HEK293 (cell line): ENCODE measurements around the gene APOC3.

Source experiments
- CTCF ChIA-PET: fragments of 350-600 bp; formaldehyde crosslinking; extraction: SDS; loops from one replicate; lab custom pipeline; 2021; ENCODE audit warnings: antibody characterized with exemption; lab: Yijun Ruan, JAX
- POLR2A ChIA-PET: fragments of 300-600 bp; formaldehyde crosslinking; extraction: SDS; loops from one replicate; lab custom pipeline; 2020; ENCODE audit warnings: antibody characterized with exemption, inconsistent platforms; lab: Yijun Ruan, JAX
- H3K27ac ChIP-seq: fragments of 200-500 bp; sonication (Bioruptor generic); 2 replicates; pipeline ENCODE4 v1.5.1; 2014; ENCODE audit warnings: low read depth, low read length, control low read depth, inconsistent platforms; ENCODE audit errors: extremely low read depth
- H3K36me3 ChIP-seq, 2 experiments: fragments of 200-500 bp in 1 of 2; sonication (Bioruptor generic) in 1 of 2; 1 replicate in 1 of 2; 2 replicates in 1 of 2; pipeline ENCODE4 v1.5.1; 2014 to 2017; ENCODE audit warnings: inconsistent platforms in 2 of 2, low read length in 2 of 2; ENCODE audit not compliant: control insufficient read depth in 2 of 2, insufficient read depth in 1 of 2
- H3K4me1 ChIP-seq: fragments of 200-500 bp; sonication (Bioruptor generic); 2 replicates; pipeline ENCODE4 v1.5.1; 2014; ENCODE audit warnings: mild to moderate bottlenecking, low read length, inconsistent platforms; ENCODE audit not compliant: control insufficient read depth, insufficient read depth
- H3K4me3 ChIP-seq: 2 replicates; pipeline ENCODE4 v1.5.1; 2011; ENCODE audit warnings: low read depth, mild to moderate bottlenecking, control low read depth, low read length, moderate library complexity
- H3K9me3 ChIP-seq: fragments of 200-500 bp; sonication (Bioruptor generic); 2 replicates; pipeline ENCODE4 v1.5.1; 2014; ENCODE audit warnings: low read depth, low read length, inconsistent platforms; ENCODE audit not compliant: control insufficient read depth, insufficient read depth
- PRDM1 ChIP-seq: fragments of 450-650 bp; formaldehyde crosslinking; IDR thresholded peaks from 2 replicates; pipeline ENCODE4; 2016; ENCODE audit warnings: missing biosample characterization, missing genetic modification characterization
- SP3 ChIP-seq: fragments of 450-650 bp; formaldehyde crosslinking; IDR thresholded peaks from 2 replicates; pipeline ENCODE4 v1.5.1; 2016; ENCODE audit warnings: missing biosample characterization, missing genetic modification characterization
- ZBTB48 ChIP-seq: fragments of 450-650 bp; formaldehyde crosslinking; IDR thresholded peaks from 2 replicates; pipeline ENCODE4 v1.5.1; 2016; ENCODE audit warnings: missing biosample characterization, missing genetic modification characterization
- ZEB2 ChIP-seq: fragments of 450-650 bp; formaldehyde crosslinking; IDR thresholded peaks from 2 replicates; pipeline ENCODE4 v1.5.1; 2016; ENCODE audit warnings: missing biosample characterization, missing genetic modification characterization
- ZFP41 ChIP-seq: fragments of 450-650 bp; formaldehyde crosslinking; IDR thresholded peaks from 2 replicates; pipeline ENCODE4 v1.5.1; 2016; ENCODE audit warnings: missing biosample characterization, missing genetic modification characterization, borderline replicate concordance
- ZIC2 ChIP-seq: fragments of 450-650 bp; formaldehyde crosslinking; IDR thresholded peaks from 2 replicates; pipeline ENCODE4 v1.5.1; 2016; ENCODE audit warnings: missing biosample characterization, missing genetic modification characterization
- ZNF19 ChIP-seq: fragments of 450-650 bp; formaldehyde crosslinking; IDR thresholded peaks from 2 replicates; pipeline ENCODE4; 2016; ENCODE audit warnings: missing biosample characterization, missing genetic modification characterization, low read depth
- ZNF2 ChIP-seq: fragments of 450-650 bp; formaldehyde crosslinking; IDR thresholded peaks from 2 replicates; pipeline ENCODE4 v1.5.1; 2016; ENCODE audit warnings: missing biosample characterization, missing genetic modification characterization
- ZNF239 ChIP-seq: fragments of 450-650 bp; formaldehyde crosslinking; IDR thresholded peaks from 2 replicates; pipeline ENCODE4 v1.5.1; 2016; ENCODE audit warnings: missing biosample characterization, missing genetic modification characterization
- ZNF248 ChIP-seq: fragments of 450-650 bp; formaldehyde crosslinking; IDR thresholded peaks from 2 replicates; pipeline ENCODE4 v1.5.1; 2017; ENCODE audit warnings: missing biosample characterization, missing genetic modification characterization
- ZNF335 ChIP-seq: fragments of 450-650 bp; formaldehyde crosslinking; conservative IDR thresholded peaks from 2 replicates; pipeline ENCODE4 v1.5.1; 2016; ENCODE audit warnings: missing biosample characterization, missing genetic modification characterization
- ZNF404 ChIP-seq: fragments of 450-650 bp; formaldehyde crosslinking; IDR thresholded peaks from 2 replicates; pipeline ENCODE4 v1.5.1; 2017; ENCODE audit warnings: missing biosample characterization, missing genetic modification characterization
- ZNF433 ChIP-seq: fragments of 450-650 bp; formaldehyde crosslinking; IDR thresholded peaks from 2 replicates; pipeline ENCODE4 v1.5.1; 2016; ENCODE audit warnings: missing biosample characterization, missing genetic modification characterization, low read depth
- ZNF473 ChIP-seq: fragments of 450-650 bp; formaldehyde crosslinking; IDR thresholded peaks from 2 replicates; pipeline ENCODE4 v1.5.1; 2017; ENCODE audit warnings: missing biosample characterization, missing genetic modification characterization
- ZNF514 ChIP-seq: fragments of 450-650 bp; formaldehyde crosslinking; IDR thresholded peaks from 2 replicates; pipeline ENCODE4 v1.5.1; 2016; ENCODE audit warnings: missing biosample characterization, missing genetic modification characterization
- ZNF629 ChIP-seq: fragments of 450-650 bp; formaldehyde crosslinking; IDR thresholded peaks from 2 replicates; pipeline ENCODE4 v1.5.1; 2017; ENCODE audit warnings: missing biosample characterization, missing genetic modification characterization
- ZNF701 ChIP-seq: fragments of 450-650 bp; formaldehyde crosslinking; IDR thresholded peaks from 2 replicates; pipeline ENCODE4 v1.5.1; 2016; ENCODE audit warnings: missing biosample characterization, missing genetic modification characterization
- ZNF768 ChIP-seq: fragments of 450-650 bp; formaldehyde crosslinking; IDR thresholded peaks from 2 replicates; pipeline ENCODE4 v1.5.1; 2018; ENCODE audit warnings: missing biosample characterization, mild to moderate bottlenecking, missing genetic modification characterization
- ZNF837 ChIP-seq: fragments of 450-650 bp; formaldehyde crosslinking; IDR thresholded peaks from 2 replicates; pipeline ENCODE4 v1.5.1; 2016; ENCODE audit warnings: missing biosample characterization, missing genetic modification characterization
- ZSCAN16 ChIP-seq: fragments of 450-650 bp; formaldehyde crosslinking; IDR thresholded peaks from 2 replicates; pipeline ENCODE4 v1.5.1; 2016; ENCODE audit warnings: missing biosample characterization, missing genetic modification characterization
- ZSCAN23 ChIP-seq: fragments of 450-650 bp; formaldehyde crosslinking; IDR thresholded peaks from 2 replicates; pipeline ENCODE4 v1.5.1; 2016; ENCODE audit warnings: missing biosample characterization, missing genetic modification characterization
- ZXDB ChIP-seq: fragments of 450-650 bp; formaldehyde crosslinking; IDR thresholded peaks from 2 replicates; pipeline ENCODE4 v1.5.1; 2016; ENCODE audit warnings: missing biosample characterization, missing genetic modification characterization
- TF ChIP-seq, protein P1 (sequence below): fragments of 450-650 bp; formaldehyde crosslinking; IDR thresholded peaks from 2 replicates; pipeline ENCODE4 v1.5.1; 2016; ENCODE audit warnings: missing biosample characterization, missing genetic modification characterization
- TF ChIP-seq, protein P2 (sequence below): fragments of 450-650 bp; formaldehyde crosslinking; IDR thresholded peaks from 2 replicates; pipeline ENCODE4 v1.5.1; 2016; ENCODE audit warnings: missing biosample characterization, missing genetic modification characterization
- TF ChIP-seq, protein P3 (sequence below): fragments of 450-650 bp; formaldehyde crosslinking; IDR thresholded peaks from 2 replicates; pipeline ENCODE4 v1.5.1; 2016; ENCODE audit warnings: missing biosample characterization, missing genetic modification characterization
- TF ChIP-seq, protein P4 (sequence below): fragments of 450-650 bp; formaldehyde crosslinking; IDR thresholded peaks from 2 replicates; pipeline ENCODE4 v1.5.1; 2016; ENCODE audit warnings: missing biosample characterization, missing genetic modification characterization

APOC3 gene

DNA sequence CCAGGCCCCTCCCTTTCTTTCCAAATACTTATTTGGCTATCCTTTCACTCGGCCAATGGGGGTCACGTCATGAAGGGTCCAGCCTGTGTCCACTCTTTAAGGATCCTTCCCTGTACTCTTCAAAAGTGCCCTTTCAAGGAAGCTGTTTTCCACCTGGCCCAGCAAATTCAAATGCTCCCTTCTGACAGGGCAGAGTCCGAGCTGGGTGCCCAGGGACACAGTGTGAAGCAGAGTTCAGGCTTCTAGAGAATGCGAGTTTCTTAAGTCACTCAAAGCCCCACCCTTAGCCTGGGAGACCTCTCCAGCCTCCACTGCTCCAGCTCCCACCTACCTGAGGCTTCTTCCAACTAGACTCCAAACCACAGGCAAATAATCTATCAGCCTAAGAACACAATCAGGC is 13.2 kb downstream of the APOC3 start:
- H3K36me3 ChIP-seq, result peaks cover 0 to 47% of the 10 kb centered on the region in 2 experiments; a peak in 1 of 3 replicates
- CTCF ChIA-PET, result interaction anchor here (1.2 kb wide), 1 partner anchor 52 kb away, joined by 3 read pairs; no protein-coding TSS in a partner anchor
- no peak overlapping the region for H3K4me3 ChIP-seq
- POLR2A ChIA-PET, result interaction anchor here (0.6 kb wide), 1 partner anchor 124 kb away, joined by 4 read pairs; no protein-coding TSS in a partner anchor
- H3K9me3 ChIP-seq, result no peaks in the 10 kb centered on the region
- H3K27ac ChIP-seq, result no peak overlapping the region
- H3K4me1 ChIP-seq, result no peaks in the 10 kb centered on the region
- TF ChIP-seq ZNF629 (tag by site-specific recombination), result no peak
- no peak for TF ChIP-seq ZSCAN23 (tag by site-specific recombination)
- TF ChIP-seq, protein P1, sequence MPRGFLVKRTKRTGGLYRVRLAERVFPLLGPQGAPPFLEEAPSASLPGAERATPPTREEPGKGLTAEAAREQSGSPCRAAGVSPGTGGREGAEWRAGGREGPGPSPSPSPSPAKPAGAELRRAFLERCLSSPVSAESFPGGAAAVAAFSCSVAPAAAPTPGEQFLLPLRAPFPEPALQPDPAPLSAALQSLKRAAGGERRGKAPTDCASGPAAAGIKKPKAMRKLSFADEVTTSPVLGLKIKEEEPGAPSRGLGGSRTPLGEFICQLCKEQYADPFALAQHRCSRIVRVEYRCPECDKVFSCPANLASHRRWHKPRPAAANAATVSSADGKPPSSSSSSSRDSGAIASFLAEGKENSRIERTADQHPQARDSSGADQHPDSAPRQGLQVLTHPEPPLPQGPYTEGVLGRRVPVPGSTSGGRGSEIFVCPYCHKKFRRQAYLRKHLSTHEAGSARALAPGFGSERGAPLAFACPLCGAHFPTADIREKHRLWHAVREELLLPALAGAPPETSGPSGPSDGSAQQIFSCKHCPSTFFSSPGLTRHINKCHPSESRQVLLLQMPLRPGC (tag by site-specific recombination), result no peak
- no peak for TF ChIP-seq ZEB2 (tag by site-specific recombination)
- TF ChIP-seq ZNF701 (tag by site-specific recombination), result no peak
- no peak for TF ChIP-seq SP3 (tag by site-specific recombination)
- TF ChIP-seq, protein P2, sequence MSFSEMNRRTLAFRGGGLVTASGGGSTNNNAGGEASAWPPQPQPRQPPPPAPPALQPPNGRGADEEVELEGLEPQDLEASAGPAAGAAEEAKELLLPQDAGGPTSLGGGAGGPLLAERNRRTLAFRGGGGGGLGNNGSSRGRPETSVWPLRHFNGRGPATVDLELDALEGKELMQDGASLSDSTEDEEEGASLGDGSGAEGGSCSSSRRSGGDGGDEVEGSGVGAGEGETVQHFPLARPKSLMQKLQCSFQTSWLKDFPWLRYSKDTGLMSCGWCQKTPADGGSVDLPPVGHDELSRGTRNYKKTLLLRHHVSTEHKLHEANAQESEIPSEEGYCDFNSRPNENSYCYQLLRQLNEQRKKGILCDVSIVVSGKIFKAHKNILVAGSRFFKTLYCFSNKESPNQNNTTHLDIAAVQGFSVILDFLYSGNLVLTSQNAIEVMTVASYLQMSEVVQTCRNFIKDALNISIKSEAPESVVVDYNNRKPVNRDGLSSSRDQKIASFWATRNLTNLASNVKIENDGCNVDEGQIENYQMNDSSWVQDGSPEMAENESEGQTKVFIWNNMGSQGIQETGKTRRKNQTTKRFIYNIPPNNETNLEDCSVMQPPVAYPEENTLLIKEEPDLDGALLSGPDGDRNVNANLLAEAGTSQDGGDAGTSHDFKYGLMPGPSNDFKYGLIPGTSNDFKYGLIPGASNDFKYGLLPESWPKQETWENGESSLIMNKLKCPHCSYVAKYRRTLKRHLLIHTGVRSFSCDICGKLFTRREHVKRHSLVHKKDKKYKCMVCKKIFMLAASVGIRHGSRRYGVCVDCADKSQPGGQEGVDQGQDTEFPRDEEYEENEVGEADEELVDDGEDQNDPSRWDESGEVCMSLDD (tag by site-specific recombination), result no peak
- TF ChIP-seq ZNF248 (tag by site-specific recombination), result no peak
- TF ChIP-seq ZNF239 (tag by site-specific recombination), result no peak
- TF ChIP-seq ZFP41 (tag by site-specific recombination), result no peak
- TF ChIP-seq ZXDB, result no peak
- TF ChIP-seq ZIC2, result no peak
- no peak for TF ChIP-seq ZNF19
- TF ChIP-seq PRDM1 (tag by site-specific recombination), result no peak

DNA sequence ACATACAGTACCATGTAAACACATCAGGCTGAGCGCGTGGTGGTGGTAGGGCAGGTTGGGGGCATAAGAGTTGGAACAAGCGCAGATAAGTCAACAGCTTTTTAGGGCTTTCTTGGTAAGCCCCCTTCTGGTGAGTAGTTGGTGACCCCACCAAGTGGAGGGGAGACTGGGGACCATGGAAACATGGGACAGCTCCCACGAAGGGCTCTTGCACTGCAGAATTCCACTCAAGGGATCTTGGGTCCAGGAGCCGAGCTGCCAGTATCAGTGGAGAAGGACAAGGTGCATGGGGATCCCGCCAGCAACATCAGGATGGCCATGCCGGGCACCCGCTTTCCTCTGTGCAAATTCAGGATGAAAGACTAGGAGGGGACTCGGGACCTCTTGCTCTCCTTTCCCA is 14.0 kb downstream of the APOC3 start:
- peaks cover 0 to 52% of the 10 kb centered on the region in 2 experiments; a peak in 1 of 3 replicates for H3K36me3 ChIP-seq
- no peak overlapping the region for H3K27ac ChIP-seq
- CTCF ChIA-PET, result no interaction called here
- POLR2A ChIA-PET, result interaction anchor here (0.6 kb wide), 1 partner anchor 123 kb away, joined by 4 read pairs; no protein-coding TSS in a partner anchor
- no peak overlapping the region for H3K4me3 ChIP-seq
- H3K9me3 ChIP-seq, result no peaks in the 10 kb centered on the region
- TF ChIP-seq ZBTB48 (tag by site-specific recombination) (no peak), ZNF768 (tag by site-specific recombination) (no peak), ZNF2 (tag by site-specific recombination) (no peak), ZNF514 (no peak), ZNF404 (tag by site-specific recombination) (no peak), ZNF473 (no peak)
- H3K4me1 ChIP-seq, result no peaks in the 10 kb centered on the region

DNA sequence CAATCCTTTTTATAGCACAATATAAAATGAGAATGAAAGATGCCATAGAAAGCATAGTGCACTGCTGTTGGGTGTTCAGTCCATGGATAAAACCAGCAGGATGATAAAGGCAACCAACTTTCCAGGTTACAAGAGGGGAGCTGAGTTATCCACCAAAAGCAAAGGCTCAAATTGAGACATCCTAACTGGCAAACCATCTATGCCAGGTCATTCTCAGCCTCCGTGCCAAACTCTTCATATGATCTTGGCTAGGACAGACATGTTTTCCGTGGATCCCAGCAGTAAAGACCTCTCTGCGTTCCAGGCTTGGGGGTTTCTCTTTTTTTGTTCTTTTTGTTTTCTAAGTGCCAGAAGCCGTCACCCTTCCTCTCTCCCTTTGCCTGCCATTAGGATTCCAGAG is 15.0 kb downstream of the APOC3 start:
- CTCF ChIA-PET, result interaction anchor here (2.2 kb wide), 1 partner anchor 9 kb away, joined by 6 read pairs; no protein-coding TSS in a partner anchor
- Histone ChIP-seq H3K9me3 (no peaks in the 10 kb centered on the region), H3K36me3 (peaks cover 0 to 63% of the 10 kb centered on the region in 2 experiments; a peak in 1 of 3 replicates), H3K4me1 (no peaks in the 10 kb centered on the region), H3K4me3 (no peak overlapping the region), H3K27ac (no peak overlapping the region)
- POLR2A ChIA-PET, result no interaction called here
- TF ChIP-seq ZNF837 (no peak), ZSCAN16 (no peak), ZNF433 (tag by site-specific recombination) (no peak), ZNF335 (no peak), ZNF19 (no peak)
- TF ChIP-seq, protein P3, sequence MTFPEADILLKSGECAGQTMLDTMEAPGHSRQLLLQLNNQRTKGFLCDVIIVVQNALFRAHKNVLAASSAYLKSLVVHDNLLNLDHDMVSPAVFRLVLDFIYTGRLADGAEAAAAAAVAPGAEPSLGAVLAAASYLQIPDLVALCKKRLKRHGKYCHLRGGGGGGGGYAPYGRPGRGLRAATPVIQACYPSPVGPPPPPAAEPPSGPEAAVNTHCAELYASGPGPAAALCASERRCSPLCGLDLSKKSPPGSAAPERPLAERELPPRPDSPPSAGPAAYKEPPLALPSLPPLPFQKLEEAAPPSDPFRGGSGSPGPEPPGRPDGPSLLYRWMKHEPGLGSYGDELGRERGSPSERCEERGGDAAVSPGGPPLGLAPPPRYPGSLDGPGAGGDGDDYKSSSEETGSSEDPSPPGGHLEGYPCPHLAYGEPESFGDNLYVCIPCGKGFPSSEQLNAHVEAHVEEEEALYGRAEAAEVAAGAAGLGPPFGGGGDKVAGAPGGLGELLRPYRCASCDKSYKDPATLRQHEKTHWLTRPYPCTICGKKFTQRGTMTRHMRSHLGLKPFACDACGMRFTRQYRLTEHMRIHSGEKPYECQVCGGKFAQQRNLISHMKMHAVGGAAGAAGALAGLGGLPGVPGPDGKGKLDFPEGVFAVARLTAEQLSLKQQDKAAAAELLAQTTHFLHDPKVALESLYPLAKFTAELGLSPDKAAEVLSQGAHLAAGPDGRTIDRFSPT (tag by site-specific recombination), result no peak
- TF ChIP-seq, protein P4, sequence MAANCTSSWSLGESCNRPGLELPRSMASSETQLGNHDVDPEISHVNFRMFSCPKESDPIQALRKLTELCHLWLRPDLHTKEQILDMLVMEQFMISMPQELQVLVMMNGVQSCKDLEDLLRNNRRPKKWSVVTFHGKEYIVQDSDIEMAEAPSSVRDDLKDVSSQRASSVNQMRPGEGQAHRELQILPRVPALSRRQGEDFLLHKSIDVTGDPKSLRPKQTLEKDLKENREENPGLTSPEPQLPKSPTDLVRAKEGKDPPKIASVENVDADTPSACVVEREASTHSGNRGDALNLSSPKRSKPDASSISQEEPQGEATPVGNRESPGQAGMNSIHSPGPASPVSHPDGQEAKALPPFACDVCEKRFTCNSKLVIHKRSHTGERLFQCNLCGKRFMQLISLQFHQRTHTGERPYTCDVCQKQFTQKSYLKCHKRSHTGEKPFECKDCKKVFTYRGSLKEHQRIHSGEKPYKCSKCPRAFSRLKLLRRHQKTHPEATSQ, result no peak
